Activated naive CD4-positive, alpha-beta T cell treated with anti-CD3 and anti-CD28 coated beads, Interleukin-2, amount 50 U/mL, for 24 hours (primary cell): Measurements from ENCODE around the gene PLCG1.

Experiments
- H3K27ac Mint-ChIP-seq: one replicate; pipeline ENCODE4 v1.8.0; 2021; ENCODE audit warnings: mild to moderate bottlenecking, mixed read lengths
- H3K27me3 Mint-ChIP-seq: one replicate; pipeline ENCODE4 v1.8.0; 2021; ENCODE audit warnings: mixed read lengths
- H3K36me3 Mint-ChIP-seq: one replicate; pipeline ENCODE4 v1.8.0; 2021; ENCODE audit warnings: mixed read lengths
- H3K4me1 Mint-ChIP-seq: one replicate; pipeline ENCODE4 v1.8.0; 2021; ENCODE audit warnings: mixed read lengths
- H3K4me3 Mint-ChIP-seq: one replicate; pipeline ENCODE4 v1.8.0; 2021; ENCODE audit warnings: mild to moderate bottlenecking, mixed read lengths
- H3K9me3 Mint-ChIP-seq: one replicate; pipeline ENCODE4 v1.8.0; 2021; ENCODE audit warnings: mixed read lengths

The PLCG1 gene

DNA sequence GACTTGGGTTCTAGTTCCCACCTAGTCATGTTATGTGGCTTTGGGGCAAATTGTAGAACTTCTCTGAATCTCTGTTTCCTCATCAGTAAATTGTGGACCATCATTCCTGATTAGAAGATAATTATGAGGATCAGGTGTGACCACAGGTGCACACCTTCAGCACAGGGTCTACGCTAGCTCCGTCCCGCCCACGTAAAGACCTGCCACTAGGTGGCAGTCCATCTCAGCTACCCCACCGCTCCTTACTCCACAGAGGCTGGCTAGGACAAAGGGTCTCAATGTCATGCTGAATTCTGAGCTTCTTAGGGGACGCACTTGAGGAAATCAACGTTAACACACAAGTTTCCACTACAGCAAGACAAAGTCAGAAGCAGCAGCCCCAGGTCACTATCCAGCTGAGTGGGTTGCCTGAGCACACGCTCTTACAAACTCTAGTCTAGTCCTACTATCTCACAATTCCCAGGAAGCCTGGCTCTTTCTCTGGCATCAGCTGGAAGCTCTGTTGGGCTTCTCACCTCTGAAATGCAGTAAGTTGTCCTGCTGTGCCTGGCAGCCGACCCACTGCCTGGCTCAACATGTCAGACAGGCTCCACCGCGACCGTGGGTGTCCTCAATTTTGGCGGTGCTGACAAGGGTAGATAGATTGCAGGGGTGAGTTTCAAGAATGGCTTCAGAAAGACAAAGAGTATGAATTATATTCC is 2.0 kb upstream of the PLCG1 start:
- no peaks in the 10 kb centered on the region for H3K9me3 Mint-ChIP-seq
- H3K27me3 Mint-ChIP-seq: no peaks in the 10 kb centered on the region
- peak overlapping the region; percentile 89 for H3K4me3 Mint-ChIP-seq
- peaks cover 50% of the 10 kb centered on the region for H3K4me1 Mint-ChIP-seq
- H3K36me3 Mint-ChIP-seq: no peaks in the 10 kb centered on the region
- peak overlapping the region; percentile 96 for H3K27ac Mint-ChIP-seq

DNA sequence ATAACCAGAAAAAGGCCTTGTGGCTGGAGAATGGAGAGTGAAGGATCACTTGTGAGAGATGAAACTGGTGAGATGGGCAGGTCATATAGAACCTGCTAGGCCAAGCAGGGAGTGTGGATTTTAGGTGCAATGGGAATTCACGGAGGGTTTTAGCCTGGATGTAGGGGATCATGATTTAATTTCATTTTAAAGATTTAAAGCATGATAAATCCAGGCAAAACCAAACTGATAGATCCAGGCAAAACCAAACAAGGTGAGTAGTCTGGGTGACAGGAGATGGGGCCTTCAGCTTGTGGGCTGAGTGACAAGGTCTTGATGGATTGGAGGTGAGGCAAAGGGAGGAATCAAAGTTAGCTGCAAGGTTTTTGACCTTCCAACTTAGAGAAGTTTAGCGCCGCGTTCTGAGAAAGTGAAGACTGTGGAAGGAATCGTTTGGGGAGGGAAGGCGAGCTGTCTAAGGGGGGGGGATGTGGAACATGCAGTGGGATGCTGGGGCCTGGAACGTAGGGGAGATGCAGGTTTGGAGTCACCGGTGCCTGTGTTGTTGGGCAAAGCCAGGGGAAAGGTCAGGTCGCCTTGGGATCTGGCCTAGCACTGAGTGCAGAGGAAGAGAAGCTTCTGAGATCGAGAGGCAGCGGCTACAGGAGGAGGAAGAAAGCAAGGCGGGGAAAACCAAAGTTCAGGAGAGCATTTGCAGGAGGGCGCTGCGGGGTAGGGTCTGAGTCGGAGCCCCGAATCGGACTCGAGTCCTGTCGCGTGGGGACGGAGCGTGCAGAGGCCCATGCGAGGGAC is 1.3 kb upstream of the PLCG1 start:
- H3K36me3 Mint-ChIP-seq: no peaks in the 10 kb centered on the region
- no peaks in the 10 kb centered on the region for H3K9me3 Mint-ChIP-seq
- H3K4me1 Mint-ChIP-seq: peaks cover 57% of the 10 kb centered on the region
- H3K27me3 Mint-ChIP-seq: no peaks in the 10 kb centered on the region
- H3K27ac Mint-ChIP-seq: peak overlapping the region; percentile 96
- H3K4me3 Mint-ChIP-seq: peak overlapping the region; percentile 89

DNA sequence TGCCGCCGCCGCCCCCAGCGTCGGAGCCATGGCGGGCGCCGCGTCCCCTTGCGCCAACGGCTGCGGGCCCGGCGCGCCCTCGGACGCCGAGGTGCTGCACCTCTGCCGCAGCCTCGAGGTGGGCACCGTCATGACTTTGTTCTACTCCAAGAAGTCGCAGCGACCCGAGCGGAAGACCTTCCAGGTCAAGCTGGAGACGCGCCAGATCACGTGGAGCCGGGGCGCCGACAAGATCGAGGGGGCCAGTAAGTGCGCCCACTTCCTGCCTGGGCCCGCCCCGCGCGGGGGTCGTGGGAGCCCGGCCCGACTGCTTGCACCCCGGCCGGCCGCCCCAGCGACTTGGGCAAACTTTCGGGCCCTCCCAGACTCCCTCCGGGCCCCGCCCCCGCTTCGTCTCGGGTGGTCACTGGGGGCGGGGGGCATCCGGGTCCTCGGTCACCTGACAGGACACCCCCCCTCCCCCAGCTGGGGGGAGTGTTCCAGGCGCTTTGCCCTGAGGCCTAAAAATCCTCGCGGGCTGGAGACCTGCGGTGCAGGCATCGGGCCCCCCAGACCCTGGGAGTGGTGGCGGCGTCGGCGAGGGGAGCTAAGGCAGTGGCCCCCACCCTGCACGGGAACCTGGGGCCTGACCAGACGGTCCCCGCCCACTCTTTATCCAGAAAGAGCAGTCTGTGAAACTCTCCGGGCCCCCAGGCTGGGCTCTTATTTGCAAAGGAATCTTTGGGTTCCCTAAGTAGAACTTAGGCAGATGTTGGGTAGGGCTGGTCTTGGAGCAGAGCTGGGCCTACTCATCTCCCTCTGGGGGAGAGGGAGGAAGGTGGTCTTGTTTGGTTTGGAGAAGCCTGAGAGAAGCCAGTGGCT is 501 bp downstream of the PLCG1 start:
- no peaks in the 10 kb centered on the region for H3K36me3 Mint-ChIP-seq
- no peaks in the 10 kb centered on the region for H3K27me3 Mint-ChIP-seq
- H3K27ac Mint-ChIP-seq: peak overlapping the region; percentile 100
- H3K9me3 Mint-ChIP-seq: no peaks in the 10 kb centered on the region
- peak overlapping the region; percentile 90 for H3K4me3 Mint-ChIP-seq
- H3K4me1 Mint-ChIP-seq: peaks cover 75% of the 10 kb centered on the region

DNA sequence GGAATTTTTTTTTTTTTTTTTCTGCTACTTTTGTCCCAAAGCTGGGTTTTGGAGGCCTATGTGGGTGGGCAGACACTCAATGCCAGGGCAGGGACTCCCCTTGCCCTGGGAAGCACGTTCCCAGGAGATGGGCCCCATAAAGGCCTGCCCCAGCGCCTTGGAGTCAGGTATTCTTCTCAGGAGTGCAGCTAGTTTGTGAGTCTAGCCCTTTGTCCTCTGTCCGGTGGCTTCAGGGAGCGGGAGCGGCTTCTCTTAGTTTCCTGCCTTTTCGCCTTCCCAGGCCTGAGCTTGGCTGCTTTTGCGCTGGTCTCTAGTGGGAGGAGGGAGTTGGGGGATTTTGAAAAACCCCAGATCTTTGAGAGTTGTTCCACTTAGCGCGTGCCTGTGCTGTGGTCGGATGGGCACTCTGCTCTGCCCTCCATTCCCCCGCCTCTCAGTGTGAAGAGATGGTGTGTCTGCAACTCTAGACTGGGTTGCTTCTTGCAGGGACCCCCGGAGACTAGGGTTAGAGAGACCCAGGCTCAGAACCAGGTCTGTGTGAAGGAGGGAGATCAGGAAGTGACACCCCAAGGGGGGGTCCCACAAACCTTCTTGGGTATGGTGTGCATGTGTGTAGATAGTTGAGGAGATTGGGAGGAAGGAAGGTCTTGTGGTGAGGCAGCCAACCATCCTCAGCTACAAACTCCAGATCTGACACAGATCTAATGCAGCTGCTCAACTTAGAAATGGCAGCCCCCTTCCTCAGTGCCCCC is 1.3 kb downstream of the PLCG1 start:
- H3K27me3 Mint-ChIP-seq: no peaks in the 10 kb centered on the region
- H3K9me3 Mint-ChIP-seq: no peaks in the 10 kb centered on the region
- peaks cover 79% of the 10 kb centered on the region for H3K4me1 Mint-ChIP-seq
- no peaks in the 10 kb centered on the region for H3K36me3 Mint-ChIP-seq
- H3K27ac Mint-ChIP-seq: peak overlapping the region; percentile 100
- peak overlapping the region; percentile 90 for H3K4me3 Mint-ChIP-seq

DNA sequence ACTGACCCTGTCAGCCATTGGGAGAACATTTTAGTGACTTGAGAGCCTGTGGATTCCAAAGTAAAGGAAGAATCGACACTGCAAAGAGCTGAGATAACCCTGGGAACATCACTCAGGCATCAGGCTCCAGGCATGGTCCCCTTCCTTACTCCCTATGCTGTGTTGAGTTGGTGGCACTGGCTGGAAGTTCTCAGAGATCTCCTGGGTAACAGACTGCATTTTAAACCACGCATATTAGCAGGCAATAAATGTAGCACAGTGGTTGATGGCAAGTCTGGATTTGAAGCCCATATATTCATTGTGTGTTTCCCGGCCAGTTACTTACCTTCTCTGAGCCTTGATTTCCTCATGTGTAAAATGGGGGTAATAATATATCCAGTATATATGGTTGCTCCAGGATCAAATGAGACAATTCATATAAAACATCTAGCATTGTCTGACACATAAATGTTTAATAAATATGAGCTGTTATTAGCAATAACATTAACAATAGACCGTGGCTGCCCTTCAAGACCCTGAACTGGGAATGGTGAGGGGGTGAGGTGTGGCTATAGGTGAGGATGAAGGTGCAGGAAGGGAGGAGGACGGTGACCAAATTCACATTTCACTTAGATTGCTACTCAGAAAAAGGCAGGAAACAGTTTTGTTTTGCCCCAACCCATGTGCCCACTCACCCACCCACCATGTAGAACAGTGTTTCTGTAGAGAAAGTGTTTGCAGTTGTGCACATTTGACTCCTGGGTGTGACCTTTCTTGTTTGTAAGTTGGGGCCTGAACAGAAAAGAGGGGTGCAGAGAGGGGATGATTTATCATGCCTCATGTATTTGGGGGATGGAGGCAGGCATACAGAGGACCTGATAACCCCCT is 2.1 kb downstream of the PLCG1 start:
- Mint-ChIP-seq H3K4me1 (peaks cover 80% of the 10 kb centered on the region), H3K4me3 (peak overlapping the region; percentile 90), H3K36me3 (no peaks in the 10 kb centered on the region), H3K27ac (peak overlapping the region; percentile 100), H3K9me3 (no peaks in the 10 kb centered on the region), H3K27me3 (no peaks in the 10 kb centered on the region)

DNA sequence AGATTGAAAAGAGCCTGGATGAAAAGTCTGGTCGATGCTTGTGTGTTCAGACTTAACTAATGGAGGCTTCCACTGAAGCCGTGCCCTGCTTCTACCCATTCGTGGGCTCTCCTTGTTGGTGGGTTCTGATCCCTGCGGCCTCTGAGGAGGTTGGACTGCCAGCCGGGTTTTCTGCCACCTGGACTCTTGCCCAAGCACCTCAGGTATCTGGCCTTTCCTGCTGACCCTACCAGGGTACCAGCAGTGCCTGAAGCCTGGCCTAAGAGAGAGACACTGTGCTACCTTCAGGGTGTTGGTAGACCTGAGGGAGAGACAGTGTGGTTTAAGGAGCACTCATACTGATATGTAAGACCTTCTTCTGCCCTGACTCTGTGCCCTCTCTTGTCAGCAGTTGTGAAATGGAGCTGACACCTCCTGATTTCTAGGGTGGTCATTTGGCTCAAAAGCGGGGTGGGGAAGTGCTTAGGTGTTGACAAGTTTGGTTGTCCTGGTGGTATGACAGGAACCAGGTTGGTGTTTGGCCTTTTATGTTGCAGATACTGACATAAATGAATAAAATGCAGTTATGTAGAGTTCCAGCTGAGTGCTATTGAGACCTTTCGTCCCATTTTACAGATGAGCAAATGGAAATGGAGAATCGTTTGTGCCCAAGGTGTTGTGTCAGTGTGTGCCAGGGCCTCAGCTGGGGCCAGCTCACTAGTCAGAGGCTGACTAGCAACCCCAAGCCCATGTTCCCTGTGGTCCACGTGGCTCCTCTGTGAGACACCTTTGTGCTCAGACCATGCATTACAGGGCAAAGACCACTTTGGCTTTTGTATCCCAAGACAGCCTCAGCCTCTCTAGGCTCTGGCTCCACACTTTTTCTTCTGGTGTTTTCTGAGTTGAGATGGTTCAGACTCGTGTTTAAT is 3.1 kb downstream of the PLCG1 start:
- Mint-ChIP-seq H3K27ac (peak overlapping the region; percentile 100), H3K9me3 (no peaks in the 10 kb centered on the region), H3K4me1 (peaks cover 80% of the 10 kb centered on the region)

DNA sequence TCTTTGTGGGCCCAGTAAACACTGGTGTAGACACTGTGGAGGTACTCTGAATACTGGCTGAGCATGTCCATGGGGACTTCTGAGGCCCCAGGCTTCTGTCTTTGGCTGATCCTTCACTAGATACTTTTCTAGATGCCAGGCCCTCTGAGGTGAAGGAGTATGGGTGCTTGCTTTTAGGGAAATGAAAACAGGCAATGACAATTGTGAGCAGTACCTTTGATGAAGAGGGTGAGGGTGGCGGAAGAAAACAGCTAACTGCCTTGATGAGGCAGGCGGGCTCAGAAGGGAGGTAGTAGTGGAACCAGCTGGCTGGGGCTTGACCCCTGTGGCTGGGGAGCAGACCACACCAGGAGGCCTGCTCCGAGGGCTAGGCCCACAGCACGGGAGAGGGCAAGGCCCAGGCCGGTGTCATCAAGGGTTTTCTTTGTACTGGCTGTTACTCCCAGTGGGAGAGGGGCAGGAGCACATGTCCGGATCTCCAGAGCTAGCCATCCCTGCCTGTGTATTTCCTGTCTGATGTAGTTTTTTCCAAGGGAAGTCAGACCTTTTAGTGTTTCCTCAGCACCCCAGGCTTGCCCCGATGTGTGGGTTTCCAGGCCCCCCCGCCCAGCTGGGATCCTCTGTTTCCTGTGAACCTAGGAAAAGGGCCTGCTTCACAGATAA is 3.9 kb downstream of the PLCG1 start:
- Mint-ChIP-seq H3K9me3 (no peaks in the 10 kb centered on the region), H3K27ac (peak overlapping the region; percentile 100), H3K4me3 (peak overlapping the region; percentile 90), H3K36me3 (no peaks in the 10 kb centered on the region), H3K27me3 (no peaks in the 10 kb centered on the region), H3K4me1 (peaks cover 80% of the 10 kb centered on the region)

More for the DNA sequence above, 3.1 kb downstream of the PLCG1 start:
- no peaks in the 10 kb centered on the region for H3K27me3 Mint-ChIP-seq
- no peaks in the 10 kb centered on the region for H3K36me3 Mint-ChIP-seq
- peak overlapping the region; percentile 90 for H3K4me3 Mint-ChIP-seq

DNA sequence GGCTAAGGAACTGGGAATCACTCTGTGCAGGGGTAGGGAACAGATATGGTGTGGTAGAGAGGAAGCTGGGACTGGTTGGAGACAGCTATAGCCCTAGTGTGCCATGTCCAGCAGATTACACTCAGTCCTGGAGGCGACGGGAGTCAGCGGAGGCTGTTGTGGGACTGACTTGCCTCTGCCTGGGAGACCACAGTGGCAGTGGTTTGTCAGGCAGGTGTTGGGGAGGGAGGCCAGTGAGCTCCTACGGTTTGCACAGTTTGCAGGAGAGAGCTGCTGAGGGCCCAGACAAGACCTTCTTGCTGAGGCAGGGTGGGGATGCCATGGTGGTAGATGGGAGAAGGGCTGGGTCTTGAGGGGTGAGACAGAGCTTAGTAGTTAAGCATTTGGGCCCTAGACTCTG is 4.9 kb downstream of the PLCG1 start:
- Mint-ChIP-seq H3K4me1 (peaks cover 88% of the 10 kb centered on the region), H3K9me3 (no peaks in the 10 kb centered on the region), H3K27me3 (no peaks in the 10 kb centered on the region), H3K27ac (peak overlapping the region; percentile 100), H3K36me3 (peaks cover 2% of the 10 kb centered on the region), H3K4me3 (peak overlapping the region; percentile 90)

DNA sequence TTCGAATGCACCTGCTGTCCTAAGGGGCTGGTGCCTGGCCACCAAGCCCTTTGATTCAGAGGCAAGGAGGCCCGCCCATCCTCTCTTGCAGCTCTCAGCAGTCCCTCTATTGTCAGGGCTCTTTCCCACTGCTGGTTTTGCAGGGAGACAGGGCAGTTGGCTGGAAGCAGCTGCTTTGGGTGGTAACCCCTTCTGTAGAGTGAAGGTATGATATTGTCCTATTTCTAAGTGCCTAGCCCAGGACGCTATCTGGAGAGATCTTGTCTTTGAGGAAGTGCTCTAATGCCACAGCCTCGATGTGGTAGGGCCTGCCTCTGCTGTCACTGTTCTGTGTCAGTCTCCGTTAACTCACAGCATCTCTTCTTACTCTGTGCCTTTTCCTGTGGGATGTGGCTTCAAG is 5.6 kb downstream of the PLCG1 start:
- Mint-ChIP-seq H3K27me3 (no peaks in the 10 kb centered on the region), H3K36me3 (peaks cover 2% of the 10 kb centered on the region), H3K9me3 (no peaks in the 10 kb centered on the region), H3K4me1 (peaks cover 95% of the 10 kb centered on the region), H3K27ac (peak overlapping the region; percentile 100), H3K4me3 (peak overlapping the region; percentile 90)

DNA sequence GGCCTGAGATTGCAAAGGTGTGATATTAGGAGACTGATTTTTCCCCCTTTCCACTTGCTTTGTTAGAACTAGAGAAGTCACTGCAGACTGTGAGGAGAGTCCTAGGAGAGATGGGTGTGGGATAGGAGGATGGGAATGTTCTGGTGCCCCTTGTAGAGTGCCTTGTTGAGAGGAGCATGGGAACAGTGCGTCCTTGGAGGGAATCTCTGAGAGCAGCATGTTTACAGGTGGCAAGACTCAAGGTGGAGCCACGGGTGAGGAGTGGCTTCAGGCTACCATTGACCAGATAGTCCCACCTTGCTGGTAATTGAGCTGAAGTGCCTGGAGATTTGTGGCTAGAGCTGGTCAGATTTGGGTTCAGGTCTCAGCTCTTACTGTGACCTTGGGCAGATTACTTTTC is 6.0 kb downstream of the PLCG1 start:
- H3K27ac Mint-ChIP-seq: peak overlapping the region; percentile 100

DNA sequence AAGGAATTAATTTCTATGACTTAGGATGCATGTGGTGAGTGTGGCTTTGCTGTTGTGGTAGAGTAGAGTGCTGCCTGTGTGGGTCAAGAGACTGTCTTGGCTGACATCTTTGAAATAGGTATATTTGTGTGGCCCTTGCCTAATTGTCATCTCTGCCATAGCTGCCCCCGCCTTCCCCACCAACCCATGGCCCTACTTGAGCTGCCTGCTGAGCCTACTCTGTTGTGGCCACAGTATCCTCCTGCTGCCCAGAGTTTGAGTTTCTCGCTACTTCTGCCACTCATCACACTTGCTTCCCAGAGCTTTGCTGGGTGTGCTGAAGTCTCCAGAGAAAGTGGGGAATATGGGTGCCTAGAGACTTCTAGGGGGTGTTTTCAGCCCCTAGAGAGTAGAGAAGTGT is 8.0 kb downstream of the PLCG1 start:
- H3K36me3 Mint-ChIP-seq: peaks cover 3% of the 10 kb centered on the region
- H3K27me3 Mint-ChIP-seq: no peaks in the 10 kb centered on the region
- peaks cover 100% of the 10 kb centered on the region for H3K4me1 Mint-ChIP-seq
- H3K9me3 Mint-ChIP-seq: no peaks in the 10 kb centered on the region
- H3K4me3 Mint-ChIP-seq: peak overlapping the region; percentile 47
- peak overlapping the region; percentile 93 for H3K27ac Mint-ChIP-seq

More for the DNA sequence above, 6.0 kb downstream of the PLCG1 start:
- Mint-ChIP-seq H3K4me1 (peaks cover 99% of the 10 kb centered on the region), H3K36me3 (peaks cover 2% of the 10 kb centered on the region), H3K9me3 (no peaks in the 10 kb centered on the region), H3K4me3 (peak overlapping the region; percentile 90), H3K27me3 (no peaks in the 10 kb centered on the region)

DNA sequence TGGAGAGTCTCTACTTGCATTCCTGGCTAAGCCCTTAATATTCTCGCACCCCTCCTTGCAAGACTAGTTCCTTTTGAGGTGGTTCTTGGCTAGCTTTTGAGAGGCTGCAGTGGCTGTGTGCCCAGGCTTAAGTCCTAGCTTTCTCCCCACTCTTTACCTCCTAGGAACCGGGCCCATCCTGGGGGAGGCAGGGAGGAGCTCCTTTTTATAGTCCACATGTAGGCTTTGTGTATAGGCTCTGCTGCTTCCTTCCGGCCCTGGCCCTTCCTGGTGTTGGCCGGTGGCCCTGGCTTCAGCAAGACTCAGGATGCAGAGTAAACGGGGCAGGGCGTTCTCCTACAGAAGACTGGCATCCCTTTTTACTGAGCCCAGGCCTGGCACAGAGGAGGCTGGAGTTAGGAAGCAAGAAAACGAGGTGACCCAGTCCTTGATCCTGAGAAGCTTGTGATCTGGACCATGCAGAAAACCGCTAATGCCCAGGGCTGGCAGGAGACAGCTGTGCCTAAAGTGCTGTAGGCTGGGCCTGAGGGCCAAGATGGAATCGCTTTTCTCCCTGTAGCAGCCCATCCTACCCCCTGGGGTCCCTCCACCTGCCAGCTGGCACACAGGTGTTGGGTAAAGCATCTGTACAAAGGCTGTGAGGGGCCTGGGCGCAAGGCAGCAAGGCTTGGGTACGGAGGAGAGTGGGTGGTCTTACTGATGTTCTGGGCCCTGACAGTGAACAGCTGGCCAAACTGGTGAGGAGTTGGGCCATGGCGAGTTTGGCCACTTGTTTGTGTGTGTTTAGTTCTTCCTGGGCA is 8.7 kb downstream of the PLCG1 start:
- Mint-ChIP-seq H3K4me1 (peaks cover 100% of the 10 kb centered on the region), H3K4me3 (peak overlapping the region; percentile 11), H3K9me3 (no peaks in the 10 kb centered on the region), H3K27me3 (no peaks in the 10 kb centered on the region), H3K27ac (peak overlapping the region; percentile 82), H3K36me3 (peaks cover 3% of the 10 kb centered on the region)
